HG02973 (cell line): Measurements from ENCODE around the gene LPP.

ENCODE experiments used
- ATAC-seq: cut with Tn5 transposase; IDR thresholded peaks from one replicate; pipeline ENCODE4 v1.9.1; 2021; ENCODE audit warnings: moderate library complexity; ENCODE audit not compliant: unreplicated experiment

LPP gene

DNA sequence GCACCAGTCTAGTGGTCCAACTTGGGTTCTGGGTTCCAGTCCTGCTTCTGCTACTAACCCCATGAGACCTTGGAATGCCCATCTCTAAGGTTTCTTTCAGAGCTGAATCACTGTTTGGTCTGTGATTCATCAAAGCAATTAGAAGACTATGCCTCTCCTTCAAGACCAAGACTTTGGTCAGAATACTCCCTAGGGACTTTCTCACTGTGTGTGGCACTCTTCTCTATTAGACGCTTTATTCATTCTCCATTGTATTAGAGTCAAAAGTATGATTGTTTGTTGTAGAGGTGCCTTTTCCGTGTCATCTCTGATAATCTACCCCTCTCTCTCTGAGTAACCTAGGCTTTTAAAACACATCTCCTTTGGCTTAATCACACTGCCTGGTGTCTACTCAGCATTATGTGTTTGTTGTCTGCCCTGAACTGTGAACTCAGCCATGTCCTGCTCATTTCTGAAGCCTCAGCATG lies 90.5 kb downstream of the LPP start:
- no peak for ATAC-seq

GRCh38 chr3:188246905-188247304 lies 92.9 kb downstream of the LPP start:
- ATAC-seq, result no peak

- no peak for ATAC-seq
These were observed 94.1 kb downstream of the LPP start for GRCh38 chr3:188248036-188248561.

GRCh38 chr3:188253123-188253793 lies 99.3 kb downstream of the LPP start:
- no peak for ATAC-seq

DNA sequence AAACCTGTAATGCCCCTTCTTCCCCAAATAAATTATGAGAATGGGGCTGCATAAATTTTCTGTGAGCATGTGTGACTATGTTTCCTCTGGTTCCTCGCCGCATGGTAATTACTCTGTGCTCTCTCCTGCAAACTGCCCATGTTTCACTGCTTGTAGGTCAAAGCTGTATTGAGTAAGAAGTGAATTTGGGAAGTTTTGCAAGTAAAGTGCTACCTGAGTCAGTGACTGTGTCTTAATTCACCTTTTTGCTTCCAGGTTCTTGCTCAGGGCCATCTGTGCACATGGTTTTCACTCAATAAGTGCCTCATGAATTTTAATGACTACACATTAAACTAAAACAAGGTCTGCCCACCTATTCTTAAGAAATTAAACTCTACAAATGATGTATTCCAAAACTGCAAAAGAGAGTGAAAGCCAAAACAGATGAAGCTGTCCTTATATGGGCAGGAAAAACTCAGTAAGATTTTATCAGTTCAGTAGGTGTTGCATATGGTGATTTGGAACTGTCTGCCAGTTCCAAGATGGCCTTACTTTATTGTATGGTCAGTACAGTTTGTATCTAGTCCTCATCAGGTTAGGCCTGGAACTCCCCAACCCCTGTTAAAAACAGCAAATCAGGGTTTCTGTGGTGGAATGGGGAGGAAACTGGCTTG lies 100.0 kb downstream of the LPP start:
- ATAC-seq, result no peak

DNA sequence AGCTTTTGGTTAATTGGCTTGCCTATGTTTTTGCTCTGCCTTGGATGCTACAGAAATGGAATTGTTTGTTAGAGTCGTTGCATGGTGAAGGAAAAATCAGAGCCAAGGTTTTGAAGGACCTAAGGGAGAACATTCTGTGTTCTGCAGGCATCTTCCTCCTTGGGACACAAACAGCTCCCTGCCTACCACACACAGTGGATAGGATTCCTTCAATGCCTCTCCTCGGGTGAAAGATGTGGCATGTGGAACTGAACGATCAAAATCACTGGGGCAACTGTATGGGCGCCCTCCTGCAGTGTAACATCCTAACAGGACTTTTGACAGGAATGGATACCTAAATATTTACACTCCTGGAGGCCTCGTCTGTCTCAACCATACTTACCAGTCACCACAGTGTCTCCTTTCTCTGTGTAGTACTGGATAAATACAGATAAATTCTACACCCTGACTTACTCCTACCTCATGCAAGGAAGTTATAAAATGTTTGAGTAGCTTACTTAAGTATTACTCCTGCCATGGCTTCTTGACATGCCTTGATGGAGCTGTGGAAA lies 100.6 kb downstream of the LPP start:
- no peak for ATAC-seq

DNA sequence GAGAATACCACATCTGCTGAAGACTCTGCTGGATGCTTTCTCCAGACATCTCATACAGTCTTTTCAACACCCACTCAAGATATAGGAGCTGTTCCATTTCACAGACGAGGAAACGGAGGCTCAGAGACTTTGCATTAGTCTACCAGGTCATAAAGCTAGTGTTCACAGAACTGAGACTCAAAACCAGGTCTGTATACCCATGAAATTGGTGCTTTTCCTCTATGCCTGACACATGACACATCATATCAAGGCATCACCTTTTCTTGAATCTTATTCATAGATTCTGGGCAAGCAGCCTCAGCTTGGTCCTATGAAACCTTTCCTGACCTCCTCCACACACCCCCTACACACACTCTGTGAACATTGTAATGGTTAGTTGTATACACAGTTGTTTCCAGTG lies 101.2 kb downstream of the LPP start:
- no peak for ATAC-seq

DNA sequence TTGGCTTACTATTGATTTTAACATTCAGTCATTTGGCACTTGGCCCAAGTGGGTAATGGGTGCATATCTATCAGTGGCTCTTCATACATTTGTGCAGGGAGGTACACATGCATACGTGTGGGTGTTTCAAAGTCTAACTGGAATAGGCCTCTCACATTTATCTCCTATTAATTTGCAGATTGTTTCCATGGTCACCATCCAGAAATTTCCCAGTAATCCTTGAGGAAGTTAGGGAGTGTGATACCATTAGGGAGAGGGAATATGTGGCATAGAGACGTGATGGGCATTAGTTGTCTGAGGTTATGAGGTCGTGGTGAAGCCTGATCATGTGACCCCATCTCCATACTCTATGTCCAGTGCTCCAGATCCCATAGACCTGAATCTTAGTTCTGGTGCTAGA lies 102.8 kb downstream of the LPP start:
- ATAC-seq, result no peak

- no peak for ATAC-seq
These were observed 103.5 kb downstream of the LPP start for GRCh38 chr3:188257384-188258026.

DNA sequence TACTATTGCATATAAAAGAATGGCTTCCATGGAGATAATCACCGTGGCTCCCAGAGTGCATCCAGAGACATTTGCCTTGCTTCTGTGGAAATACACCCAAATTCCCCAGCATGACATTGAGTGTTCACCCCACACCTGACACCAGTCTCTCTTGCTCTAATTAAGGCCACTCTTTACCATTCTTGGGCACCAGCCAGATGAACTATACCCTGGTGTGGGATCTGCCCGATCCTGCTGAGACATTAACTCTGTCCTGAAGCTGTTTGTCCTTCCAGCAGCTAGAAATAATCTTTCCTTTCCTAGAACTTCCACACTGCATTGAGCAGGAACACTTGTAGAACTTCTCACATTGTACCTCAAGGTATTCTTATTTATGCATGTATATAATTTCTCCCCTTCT lies 105.2 kb downstream of the LPP start:
- ATAC-seq, result no peak

- ATAC-seq, result no peak
These were observed 105.6 kb downstream of the LPP start for GRCh38 chr3:188259596-188259995.

- no peak for ATAC-seq
These were observed 107.1 kb downstream of the LPP start for GRCh38 chr3:188261011-188261410.

DNA sequence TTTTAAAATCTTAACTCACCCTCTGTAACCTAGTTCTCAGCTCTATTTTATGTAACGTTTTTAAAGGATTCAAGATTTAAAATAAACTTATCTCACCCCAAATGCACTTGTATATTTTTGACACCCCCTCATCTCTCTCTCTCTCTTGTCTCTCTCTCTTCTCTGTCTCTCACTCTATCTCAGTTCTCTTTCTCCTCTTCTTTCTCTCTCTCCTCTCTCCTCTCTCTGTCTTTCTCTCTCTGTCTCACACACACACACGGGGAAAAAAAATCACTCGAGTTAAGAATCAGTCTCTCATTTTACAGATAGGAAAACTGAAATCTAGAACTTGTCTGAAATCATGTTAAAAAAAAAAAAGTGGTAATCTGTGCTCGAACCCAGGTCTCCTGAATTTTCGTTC lies 108.5 kb downstream of the LPP start:
- ATAC-seq, result no peak

DNA sequence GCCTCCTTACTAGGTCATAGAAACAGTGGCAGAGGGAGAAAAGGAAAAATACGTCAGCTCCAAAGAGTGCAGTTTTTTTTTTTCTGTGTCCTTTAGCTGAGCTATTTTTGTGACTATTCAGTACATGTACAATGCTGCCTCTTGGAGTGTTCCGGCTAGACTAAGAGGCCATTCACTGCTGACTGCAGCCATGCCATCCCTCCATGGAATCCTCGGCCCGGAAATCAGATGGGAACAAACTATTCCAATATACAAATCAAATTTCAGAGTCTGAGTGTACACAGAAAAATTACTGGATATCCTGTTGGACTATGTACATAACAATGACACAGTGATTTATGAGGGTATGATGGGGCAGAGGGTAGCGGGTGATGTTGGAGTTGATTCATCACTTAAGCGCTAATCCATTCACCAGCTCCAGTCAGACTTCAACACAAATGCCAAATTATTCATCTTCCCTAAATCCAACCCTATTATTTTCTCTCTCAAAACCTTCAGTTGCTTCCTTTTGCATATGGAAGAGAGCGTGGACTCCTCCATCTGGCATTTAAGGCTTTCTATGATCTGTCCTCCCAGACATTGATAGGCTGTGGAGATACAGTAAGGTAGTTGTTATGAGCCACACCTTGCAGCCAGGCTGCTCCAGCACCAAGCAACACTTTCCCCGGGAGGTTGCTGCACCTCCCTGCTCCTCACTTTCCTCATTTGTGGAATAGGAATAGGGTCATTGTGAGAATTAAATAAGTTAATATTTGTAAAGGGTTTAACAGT lies 109.1 kb downstream of the LPP start:
- ATAC-seq, result no peak

DNA sequence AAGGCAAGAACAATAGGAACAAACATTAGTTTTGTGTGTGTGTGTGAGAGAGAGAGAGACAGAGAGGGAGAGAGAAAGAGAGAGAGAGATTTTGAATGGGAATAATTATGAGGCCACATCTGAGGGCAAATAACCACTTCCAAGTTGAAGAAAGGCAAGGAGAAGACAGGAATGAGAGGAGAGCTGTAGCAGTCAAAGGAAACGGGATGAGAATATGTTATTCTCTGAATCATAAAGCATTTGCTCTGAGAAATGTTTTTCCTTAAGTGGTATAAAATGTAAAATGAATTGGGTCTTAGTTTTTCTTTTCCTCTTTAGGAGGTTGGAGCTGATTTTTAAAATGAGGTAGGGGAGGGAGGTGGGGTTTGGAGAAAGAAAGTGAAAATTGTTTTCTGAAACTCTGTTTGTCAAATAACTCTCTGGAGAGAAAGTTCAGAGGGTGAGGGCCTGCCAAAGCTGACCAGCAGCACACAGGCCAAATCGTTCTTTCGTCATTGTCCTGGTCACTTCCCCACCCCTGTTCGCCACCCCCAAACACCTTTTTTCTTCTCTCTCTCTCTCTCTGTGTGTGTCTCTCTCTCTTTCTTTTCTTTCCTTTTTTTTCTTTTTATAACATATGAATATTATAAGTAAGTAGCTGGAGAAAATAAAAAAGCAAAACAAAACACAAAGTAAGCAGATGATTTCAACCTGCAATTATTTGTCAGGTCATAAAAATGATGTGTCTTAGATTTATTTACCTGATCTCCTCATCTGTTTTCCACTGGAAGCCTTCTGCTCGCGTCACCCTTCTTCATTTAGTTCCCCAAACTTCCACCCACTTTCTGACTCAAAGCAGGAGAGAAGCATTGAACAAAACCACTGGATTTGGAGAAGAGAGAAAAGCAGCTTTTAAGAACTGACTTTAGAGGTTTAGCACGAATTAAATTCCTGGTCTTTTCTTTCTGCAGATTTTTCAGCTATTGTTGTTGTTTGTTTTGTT lies 110.6 kb downstream of the LPP start:
- ATAC-seq, result no peak

DNA sequence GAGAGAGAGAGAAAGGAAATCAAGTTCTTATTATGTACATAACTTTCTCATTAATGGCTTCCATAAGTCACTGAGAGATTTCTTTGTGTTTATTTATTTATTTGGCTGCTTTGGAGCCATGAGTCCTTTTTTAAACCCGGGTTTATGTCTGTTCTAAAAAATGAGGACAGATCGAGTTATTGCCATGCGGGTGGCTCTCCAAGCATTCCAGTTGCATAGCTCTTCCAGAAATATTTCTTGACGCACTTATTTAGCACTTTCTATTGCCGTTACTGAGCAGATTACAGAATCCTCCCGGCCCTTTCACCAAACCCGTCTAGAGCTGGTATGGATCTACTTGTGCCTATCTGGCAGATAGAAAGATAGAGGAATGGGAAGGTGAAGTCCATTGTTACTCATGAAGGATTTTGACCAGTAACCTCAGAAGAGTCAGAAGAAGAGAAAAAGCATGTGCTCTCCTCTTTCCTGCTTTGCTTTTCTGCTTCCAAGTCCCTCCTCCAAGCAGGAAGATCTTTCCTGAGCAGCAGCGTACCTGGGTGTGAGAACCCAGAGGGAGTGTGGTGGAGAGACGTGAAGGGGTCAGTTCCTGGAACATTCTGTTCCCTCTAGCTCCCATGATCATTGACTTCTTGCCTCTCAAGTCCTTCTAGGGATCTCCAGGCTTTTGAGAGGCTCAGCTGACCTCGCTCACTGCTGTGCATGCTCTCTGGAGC lies 112.8 kb downstream of the LPP start:
- ATAC-seq, result no peak

DNA sequence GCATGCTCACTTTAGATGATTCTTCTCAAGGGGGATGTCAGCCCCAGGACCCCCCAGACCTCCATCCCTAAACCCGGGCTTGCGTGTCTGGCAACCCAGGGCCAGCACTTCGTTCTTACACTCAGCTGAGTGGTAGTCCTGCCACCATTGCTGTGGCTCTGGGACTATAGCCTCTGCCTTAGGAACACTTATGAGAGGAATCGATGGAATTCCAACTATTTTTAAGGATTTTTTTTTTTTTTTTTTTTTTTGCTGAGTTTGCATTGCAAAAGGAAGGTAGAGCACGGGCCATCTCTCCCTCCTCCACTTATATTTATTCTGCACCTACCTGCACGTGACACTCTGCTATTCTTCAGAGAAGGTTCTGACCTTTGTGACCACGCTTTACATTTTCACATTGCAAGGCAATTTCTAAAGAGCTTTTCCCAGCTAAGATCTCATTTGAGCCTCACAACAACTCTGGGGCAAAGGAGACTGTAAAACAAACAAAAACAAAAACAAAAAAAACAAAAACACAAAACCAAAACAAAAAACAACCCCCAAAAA lies 113.9 kb downstream of the LPP start:
- no peak for ATAC-seq

DNA sequence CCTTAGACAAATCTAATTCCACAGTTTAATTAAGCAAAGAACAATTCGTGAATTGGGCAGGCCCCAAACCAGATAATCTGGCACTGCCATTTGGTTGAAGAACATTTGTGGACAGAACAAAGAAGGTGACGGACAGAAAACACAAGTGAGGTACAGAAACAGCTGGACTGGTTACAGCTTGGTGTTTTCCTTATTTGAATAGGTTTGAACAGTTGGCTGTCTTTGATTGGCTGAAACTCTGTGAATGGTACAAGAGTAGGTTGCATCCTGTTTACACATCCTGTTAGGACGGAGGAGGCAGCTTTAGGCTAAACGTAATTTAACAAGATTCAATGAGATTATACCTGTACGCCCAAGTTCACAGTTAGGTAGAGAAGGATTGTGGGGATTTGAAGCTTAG lies 114.4 kb downstream of the LPP start:
- no peak for ATAC-seq

- no peak for ATAC-seq
These were observed 115.1 kb downstream of the LPP start for GRCh38 chr3:188269040-188269439.
